WERI-Rb-1 (cell line): Measurements from ENCODE around the gene MTCH2.

Experiments
- DNase-seq: peaks from one replicate; pipeline ENCODE4 v3.0.0-alpha.2; 2020
- H3K27ac ChIP-seq: fragments of 250-450 bp; sonication (Bioruptor Pico); 2 replicates; pipeline ENCODE4 v1.5.1; 2020; ENCODE audit warnings: mild to moderate bottlenecking, moderate library complexity
- H3K27me3 ChIP-seq: fragments of 250-450 bp; sonication (Bioruptor Pico); 2 replicates; pipeline ENCODE4 v1.5.1; 2021; ENCODE audit warnings: mild to moderate bottlenecking, low read depth, moderate library complexity; ENCODE audit not compliant: insufficient read depth, severe bottlenecking
- H3K36me3 ChIP-seq: fragments of 250-450 bp; sonication (Bioruptor Pico); 2 replicates; pipeline ENCODE4 v1.5.1; 2020; ENCODE audit warnings: mild to moderate bottlenecking, moderate library complexity
- H3K4me3 ChIP-seq: 2 replicates; pipeline ENCODE4 v1.5.1; 2011; ENCODE audit warnings: low read depth, mild to moderate bottlenecking, control low read depth, low read length
- H3K9me3 ChIP-seq: fragments of 250-450 bp; sonication (Bioruptor Pico); 2 replicates; pipeline ENCODE4 v1.5.1; 2021; ENCODE audit warnings: mild to moderate bottlenecking, moderate library complexity; ENCODE audit not compliant: severe bottlenecking
- CTCF ChIP-seq: IDR thresholded peaks from 2 replicates; pipeline ENCODE4 v1.5.1; 2011; ENCODE audit warnings: low read depth, mild to moderate bottlenecking, control low read depth, inconsistent platforms, low read length

Gene MTCH2

DNA sequence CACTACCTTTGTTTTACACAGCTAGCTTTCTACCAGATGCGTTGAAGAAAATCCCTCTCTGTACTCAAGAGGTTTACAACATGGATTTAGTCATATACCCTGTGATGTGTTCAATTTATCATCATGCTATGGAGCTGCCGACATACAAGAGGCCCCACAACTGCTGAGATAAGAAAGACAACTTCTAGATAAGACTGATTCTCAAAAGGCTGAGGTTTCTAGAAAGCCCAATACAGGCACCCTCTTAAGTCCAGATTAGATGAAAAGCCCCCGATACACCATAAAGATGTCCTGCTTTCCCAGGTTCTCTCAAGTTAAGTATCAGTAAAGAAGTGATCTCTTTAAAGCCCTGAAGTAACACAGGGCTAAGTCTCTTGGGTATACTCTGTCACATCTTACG, 14.3 kb downstream of the MTCH2 start:
- no peaks in the 10 kb centered on the region for H3K9me3 ChIP-seq
- H3K27ac ChIP-seq: no peak overlapping the region
- no peaks in the 10 kb centered on the region for H3K27me3 ChIP-seq
- no peak overlapping the region for H3K4me3 ChIP-seq
- H3K36me3 ChIP-seq: peaks cover 67% of the 10 kb centered on the region
- no peak for DNase-seq
- TF ChIP-seq CTCF: no peak

DNA sequence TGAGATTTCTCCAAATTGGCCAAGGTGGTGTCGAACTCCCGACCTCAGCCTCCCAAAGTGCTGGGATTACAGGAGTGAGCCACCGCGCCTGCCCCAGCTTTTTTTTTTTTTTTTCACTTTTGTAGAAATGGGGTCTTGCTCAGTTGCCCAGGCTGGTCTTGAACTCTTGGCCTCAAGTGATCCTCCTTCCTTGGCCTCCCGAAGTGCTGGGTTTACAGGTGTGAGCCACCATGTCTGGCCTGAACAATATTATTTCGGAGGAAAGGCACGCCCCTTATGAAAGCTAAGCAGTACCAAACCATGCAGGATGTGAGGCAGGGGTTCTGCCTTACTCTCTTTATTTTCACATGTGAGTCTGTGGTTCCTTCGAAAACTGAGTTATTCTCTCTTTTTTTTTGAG, 16.1 kb downstream of the MTCH2 start:
- no peak for DNase-seq
- Histone ChIP-seq H3K27me3 (no peaks in the 10 kb centered on the region), H3K4me3 (no peak overlapping the region), H3K36me3 (peaks cover 80% of the 10 kb centered on the region), H3K27ac (no peak overlapping the region), H3K9me3 (no peaks in the 10 kb centered on the region)
- TF ChIP-seq CTCF: no peak

- DNase-seq: no peak
- Histone ChIP-seq H3K27ac (peak overlapping the region; percentile 52; the same call in 1 of the 2 replicates), H3K27me3 (no peaks in the 10 kb centered on the region), H3K36me3 (peaks cover 77% of the 10 kb centered on the region), H3K4me3 (no peak overlapping the region), H3K9me3 (no peaks in the 10 kb centered on the region)
- no peak for TF ChIP-seq CTCF
Observed at GRCh38 chr11:47620836-47621378, 21.5 kb downstream of the MTCH2 start.

DNA sequence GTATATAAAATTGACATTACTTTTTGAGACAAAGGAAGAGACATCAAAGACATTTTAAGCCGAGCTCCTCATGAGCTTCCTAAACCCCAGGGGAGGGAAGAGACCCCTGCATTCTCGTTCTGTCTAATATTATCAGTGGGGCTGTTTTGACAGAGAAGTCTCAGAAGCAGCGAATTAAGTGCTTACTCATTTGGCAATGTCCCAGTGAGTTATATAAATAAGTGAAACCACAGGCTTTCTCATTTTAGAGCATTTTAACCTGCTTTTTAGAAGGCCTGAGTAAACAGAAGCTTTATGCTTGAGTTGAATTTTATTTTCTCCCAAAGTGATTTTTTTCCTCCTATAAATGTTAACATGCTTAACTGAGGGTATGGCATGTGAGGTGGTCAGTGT, 24.9 kb downstream of the MTCH2 start:
- Histone ChIP-seq H3K9me3 (no peaks in the 10 kb centered on the region), H3K36me3 (peaks cover 48% of the 10 kb centered on the region), H3K27me3 (no peaks in the 10 kb centered on the region), H3K4me3 (no peak overlapping the region), H3K27ac (no peak overlapping the region)
- TF ChIP-seq CTCF: no peak
- DNase-seq: no peak

DNA sequence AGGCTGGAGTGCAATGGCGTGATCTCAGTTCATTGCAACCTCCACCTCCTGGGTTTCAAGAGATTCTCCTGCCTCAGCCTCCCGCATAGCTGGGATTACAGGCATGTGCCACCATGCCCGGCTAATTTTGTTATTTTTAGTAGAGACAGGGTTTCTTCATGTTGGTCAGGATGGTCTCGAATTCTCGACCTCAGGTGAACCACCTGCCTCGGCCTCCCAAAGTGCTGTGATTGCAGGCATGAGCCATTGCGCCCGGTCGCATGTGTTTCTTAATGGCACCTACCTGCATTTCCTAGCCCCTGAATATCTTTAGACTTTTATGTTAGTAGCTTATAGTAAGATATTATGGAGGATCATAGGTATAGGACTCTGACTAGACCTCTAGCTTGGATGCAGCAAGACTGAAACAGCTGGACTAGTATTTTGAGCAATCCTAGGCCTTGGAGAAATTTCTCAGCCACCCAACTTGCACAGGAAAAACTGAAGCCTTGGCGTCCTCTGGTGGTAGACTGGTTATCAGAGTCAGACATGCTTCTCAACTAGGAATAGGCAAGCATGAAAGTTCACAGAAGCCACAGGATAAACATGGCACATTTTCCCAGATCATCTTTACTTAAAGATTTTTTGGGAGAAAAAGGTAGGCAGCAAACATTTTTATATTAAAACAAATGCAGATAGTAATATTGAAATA, 25.5 kb downstream of the MTCH2 start:
- H3K27ac ChIP-seq: no peak overlapping the region
- TF ChIP-seq CTCF: peak; percentile 89
- no peak overlapping the region for H3K4me3 ChIP-seq
- no peaks in the 10 kb centered on the region for H3K9me3 ChIP-seq
- peaks cover 43% of the 10 kb centered on the region for H3K36me3 ChIP-seq
- H3K27me3 ChIP-seq: no peaks in the 10 kb centered on the region
- peak; percentile 64 for DNase-seq

DNA sequence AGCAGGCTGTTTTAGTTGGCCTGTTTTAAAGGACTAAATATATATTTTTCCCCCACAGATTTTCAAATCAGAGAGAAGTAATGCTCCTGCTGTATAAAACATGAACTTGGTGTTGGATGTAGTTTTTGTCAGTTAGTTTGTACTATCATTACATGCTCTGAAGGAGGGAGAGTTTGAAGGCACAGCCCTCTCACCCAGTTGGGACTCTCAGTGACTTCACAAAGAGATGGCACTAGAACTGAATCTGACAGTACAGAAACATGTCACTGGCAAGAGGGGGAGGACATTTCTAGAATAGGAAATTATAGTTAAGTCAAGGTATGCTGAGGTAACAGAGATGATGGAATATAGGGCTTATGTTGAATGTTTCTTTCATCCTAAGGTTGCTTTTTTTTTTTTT, 27.1 kb downstream of the MTCH2 start:
- peaks cover 29% of the 10 kb centered on the region for H3K36me3 ChIP-seq
- no peaks in the 10 kb centered on the region for H3K27me3 ChIP-seq
- DNase-seq: no peak
- no peaks in the 10 kb centered on the region for H3K9me3 ChIP-seq
- TF ChIP-seq CTCF: no peak
- no peak overlapping the region for H3K27ac ChIP-seq
- no peak overlapping the region for H3K4me3 ChIP-seq
